HG03342 (cell line): Measurements from ENCODE around the gene ZNF362.

Source experiments
- ATAC-seq: cut with Tn5 transposase; IDR thresholded peaks from one replicate; pipeline ENCODE4 v1.9.1; 2021; ENCODE audit warnings: mild to moderate bottlenecking, moderate library complexity; ENCODE audit not compliant: unreplicated experiment

The ZNF362 gene

GRCh38 chr1:33323663-33324477 lies 67.6 kb downstream of the ZNF362 start:
- ATAC-seq, result no peak

DNA sequence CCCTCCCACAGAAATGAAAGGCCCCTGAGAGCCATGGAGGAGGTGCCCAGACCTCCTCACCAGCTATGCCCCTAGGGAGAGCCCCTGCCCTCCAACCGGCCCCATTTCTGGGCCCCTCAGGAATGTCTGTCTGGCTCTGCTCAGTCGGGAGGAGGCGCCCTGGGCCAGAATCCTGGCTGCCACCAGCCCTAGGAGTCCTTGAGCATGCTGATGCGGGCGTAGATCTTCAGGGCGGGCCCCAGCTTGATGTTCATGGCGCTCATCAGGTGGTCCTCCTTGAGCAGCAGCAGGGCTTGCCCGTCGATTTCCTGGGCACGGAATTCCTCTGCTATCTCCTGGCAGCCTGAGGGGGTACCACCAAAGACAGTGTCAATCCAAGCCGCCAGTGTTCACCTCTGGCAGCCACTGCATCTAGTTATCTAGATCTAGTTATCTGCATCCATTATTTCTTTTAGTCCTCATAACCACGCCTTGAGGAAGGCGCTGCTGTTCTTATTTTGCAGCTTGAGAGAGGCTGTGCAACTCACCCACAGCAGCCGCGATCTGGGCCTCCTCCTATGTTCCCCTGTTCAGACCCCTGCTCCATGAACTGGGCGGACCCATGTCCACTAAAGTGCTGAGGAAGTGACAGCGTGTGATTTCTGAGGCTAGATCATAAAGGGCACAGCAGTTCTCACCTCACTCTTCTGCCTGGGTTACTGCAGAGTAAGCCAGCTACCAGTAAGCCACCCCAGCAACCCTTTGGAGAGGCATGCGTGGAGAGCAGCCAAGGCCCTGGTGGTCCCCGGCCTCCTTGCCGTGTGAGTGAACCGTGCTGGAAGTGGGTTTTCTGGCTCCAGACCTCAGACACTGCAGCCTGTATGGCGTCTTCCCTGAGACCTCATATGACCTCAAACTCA lies 68.6 kb downstream of the ZNF362 start:
- ATAC-seq, result no peak

DNA sequence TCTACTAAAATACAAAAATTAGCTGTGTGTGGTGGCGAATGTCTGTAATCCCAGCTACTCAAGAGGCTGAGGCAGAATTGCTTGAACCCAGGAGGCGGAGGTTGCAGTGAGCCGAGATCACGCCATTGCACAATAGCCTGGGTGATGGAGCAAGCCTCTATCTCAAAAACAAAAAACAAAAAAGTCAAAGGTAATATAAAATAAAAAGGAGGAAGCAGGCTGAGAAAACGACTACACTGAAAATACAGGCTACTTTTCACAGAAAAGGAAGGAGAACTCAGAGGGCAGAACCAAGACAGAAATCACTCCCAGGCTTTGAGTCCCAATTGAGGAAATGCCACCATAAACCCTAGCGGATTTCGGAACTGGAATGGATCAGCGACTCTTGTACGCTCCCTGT lies 70.5 kb downstream of the ZNF362 start:
- ATAC-seq, result no peak

DNA sequence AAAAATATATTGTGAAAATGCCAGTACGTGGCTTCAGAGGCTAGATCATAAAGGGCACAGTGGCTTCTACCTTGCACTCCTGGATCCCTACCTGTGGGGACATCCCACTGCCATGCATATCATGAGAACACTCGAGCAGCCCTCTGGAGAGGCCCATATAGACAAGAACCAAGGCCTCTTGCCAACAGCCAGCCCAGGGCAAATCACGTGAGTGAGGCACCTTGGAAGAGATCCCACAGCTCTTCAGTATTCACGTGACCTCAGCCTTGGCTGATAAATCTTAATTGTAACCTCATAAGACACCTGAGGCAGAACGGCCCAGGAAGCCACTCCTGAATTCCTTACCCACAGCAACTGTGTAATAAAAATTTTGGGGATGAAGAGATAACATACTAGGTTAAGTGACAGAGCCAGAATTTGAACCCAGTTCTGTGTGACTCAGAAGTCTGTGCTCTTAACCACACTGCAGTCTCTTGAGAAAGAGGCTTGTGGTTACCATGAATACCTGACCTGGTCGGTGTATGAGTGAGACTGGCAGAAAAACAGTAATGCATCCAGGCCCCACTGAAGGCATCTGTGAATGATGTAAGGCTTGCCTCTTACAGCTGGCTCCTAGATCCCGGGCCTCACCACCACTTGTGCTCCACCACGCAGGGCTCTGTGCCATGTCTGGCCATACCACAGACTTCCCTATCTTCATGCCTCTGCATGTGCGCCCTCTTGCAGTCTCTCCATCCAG lies 71.5 kb downstream of the ZNF362 start:
- ATAC-seq, result no peak

DNA sequence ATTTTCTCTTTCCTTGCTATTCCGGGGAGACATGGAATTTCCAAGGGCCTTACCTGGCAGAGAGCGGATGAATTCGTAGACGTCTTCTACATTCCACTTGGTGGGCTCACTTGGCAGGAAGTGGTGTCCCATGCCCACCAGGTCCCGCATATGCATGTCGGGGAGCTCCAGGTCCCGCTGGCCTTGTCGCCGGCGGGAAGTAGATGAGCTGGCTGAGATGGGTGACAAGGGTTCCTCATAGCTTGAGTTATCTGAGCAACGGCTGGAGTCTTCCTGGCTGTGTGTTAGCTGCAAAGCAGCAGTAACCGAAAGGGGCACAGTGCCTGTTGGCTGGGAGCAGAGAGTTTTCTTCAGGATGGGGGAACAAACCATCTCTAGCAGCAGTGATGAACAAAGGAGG lies 72.5 kb downstream of the ZNF362 start:
- no peak for ATAC-seq

- ATAC-seq, result no peak
Measured at GRCh38 chr1:33329600-33330305, 73.5 kb downstream of the ZNF362 start.

GRCh38 chr1:33330361-33330890 lies 74.1 kb downstream of the ZNF362 start:
- no peak for ATAC-seq

DNA sequence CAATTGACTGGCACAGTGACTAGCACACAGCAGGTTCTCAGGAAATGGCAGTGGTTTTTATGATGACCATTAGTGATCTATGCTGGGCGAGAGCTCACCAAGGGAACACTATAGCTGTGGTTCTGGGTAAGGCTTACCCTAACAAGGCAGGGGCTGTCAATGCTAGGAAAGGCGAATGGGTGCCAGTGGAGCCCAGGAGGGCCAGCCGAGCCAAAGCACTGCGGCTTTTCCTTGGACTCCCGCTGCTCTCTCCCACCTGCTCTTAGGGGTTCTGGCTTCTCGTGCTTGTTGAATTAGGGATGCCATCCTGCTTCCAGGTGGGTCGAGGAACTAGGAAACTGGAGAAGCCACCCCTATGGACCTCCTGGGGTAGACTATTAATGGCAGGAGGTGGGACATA lies 74.6 kb downstream of the ZNF362 start:
- ATAC-seq, result no peak

- no peak for ATAC-seq
Measured at GRCh38 chr1:33331444-33332356, 75.4 kb downstream of the ZNF362 start.

GRCh38 chr1:33332357-33332789 lies 76.1 kb downstream of the ZNF362 start:
- ATAC-seq, result no peak

DNA sequence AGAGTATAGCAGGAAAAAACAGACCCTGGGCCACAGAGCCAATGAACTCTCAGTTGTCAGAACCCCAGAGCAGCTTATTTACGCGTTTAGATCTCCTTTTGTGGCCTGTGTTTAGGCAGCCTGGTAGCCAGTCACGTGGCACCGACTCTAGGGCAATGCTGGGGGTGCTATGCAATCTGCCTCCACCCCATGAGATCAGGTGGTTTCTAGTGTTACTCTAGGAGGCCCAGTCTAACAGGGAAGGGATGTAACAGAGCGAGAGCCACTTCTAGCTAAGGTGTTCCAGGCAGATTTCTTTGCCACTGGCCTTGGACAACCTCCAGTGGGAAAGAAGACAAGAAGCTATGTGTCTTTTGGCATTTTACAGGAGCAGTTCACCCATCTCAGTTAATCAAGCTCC lies 76.6 kb downstream of the ZNF362 start:
- ATAC-seq, result no peak

DNA sequence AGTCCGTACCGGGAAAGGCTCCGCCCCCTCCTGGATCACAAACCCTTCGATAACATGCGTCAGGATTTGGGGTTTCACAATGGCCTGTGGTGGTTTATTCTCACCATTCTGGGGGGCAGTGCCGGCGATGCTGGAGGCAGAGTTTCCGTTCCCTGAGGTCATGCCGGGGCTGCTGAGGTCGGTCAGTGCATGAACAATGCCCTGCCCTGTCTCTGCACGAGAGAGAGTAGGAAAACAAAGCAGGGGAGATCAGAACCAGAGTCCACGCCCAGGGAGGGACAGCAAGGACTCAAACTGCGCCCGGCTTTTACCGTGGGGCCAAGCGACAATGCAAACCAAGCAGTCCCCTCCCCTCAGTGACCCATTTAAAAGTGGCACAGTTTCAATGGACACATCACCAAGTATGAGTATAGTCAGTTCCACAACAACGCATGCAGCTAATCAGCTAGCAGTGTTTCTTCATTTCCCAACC lies 77.8 kb downstream of the ZNF362 start:
- no peak for ATAC-seq

GRCh38 chr1:33335020-33335419 lies 78.7 kb downstream of the ZNF362 start:
- ATAC-seq, result no peak

DNA sequence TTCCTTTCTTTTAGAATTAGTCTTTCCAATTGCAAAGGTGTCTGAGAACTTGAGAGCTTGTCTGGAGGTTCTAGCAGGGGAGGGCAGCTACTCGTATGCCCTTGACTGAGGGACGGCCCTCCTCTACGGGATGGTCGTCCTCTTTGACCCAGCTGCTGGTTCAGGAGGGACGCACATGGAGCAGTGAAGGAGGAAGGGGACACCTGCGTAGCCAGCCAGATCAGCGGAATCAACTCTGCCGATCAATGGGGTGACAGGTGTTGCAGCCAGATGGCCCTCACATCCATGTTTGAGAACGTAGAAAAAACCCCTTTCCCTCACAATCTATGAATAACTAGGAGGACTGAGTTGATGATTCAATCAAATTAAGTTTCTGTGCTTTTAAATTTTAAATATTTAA lies 80.3 kb downstream of the ZNF362 start:
- ATAC-seq, result no peak

DNA sequence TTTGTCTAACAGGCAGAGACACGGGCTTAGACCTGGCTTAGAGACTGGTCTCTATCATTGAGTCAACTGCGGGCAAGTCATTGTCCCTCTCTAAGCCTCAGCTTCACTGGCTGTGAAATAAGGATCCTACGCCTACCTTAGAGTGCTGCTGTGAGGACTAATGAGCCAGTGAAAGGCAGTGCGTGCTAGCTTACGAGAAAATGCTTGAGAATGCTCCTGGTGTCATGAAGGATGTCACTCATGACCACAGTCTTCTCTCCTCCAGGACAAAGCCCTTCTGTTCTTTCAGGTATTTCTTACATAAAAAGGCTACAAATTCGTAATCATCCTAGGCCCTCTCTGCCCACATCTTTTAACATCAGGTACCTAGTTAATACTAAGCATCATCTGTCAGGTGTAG lies 81.1 kb downstream of the ZNF362 start:
- ATAC-seq, result no peak

- ATAC-seq, result no peak
Measured at GRCh38 chr1:33338048-33338439, 81.8 kb downstream of the ZNF362 start.

DNA sequence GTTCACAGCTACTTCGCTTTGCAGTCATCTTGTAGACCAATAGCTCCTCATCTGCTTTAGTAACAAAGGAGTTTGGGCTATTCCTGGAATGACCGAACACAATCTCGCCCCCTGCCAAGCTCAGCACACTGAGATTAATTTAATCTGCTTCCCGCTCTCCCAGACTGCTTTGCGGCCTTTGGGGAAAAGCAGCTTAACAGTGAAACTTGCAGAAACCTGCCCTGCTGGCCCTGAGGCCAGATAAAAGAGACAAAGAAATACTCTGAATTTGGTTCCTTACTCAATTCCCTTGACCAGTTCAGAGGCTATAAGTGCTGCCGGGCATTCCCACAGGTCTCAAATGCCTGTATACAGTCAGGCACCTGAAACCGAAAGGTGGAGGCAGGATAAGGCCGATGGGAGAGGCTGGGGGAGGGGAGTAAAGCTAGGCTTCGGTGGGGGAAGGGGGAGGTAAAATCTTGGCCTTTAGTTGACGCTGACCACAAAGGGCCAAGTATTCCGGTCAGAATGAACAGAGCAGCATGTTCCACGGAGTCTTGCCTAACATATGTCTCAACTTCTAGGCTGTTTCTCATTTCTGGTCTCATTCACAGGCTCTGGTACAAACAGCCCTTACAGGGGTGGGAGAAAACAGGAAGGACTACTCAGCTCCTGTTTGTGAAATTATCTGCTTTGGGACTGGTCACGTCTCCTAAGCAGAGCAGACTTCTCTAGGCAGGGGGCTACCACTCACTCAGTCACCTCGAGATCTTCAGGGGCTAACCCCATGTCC lies 82.3 kb downstream of the ZNF362 start:
- no peak for ATAC-seq

DNA sequence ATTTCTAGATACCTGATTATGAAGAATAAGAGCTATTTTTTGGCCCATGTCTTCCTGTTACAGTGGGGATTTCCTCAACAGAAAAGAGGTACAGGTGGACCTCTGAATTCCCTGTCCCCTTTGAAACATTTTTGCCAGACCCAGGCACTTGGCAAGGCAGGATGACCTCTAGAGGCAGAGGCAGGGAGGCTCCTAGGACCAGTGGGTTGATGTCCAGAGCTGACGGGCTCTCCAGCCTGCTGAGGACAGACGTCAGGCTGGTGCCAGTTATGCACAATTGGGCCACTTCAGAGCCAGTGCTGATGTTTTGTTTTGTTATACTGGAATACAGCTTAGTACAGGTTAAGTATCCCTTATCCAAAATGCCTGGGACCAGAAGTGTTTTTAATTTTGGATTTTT lies 83.1 kb downstream of the ZNF362 start:
- ATAC-seq, result no peak

- no peak for ATAC-seq
Measured at GRCh38 chr1:33341190-33341589, 84.9 kb downstream of the ZNF362 start.
